NAMALWA (cell line): ENCODE measurements around the gene CCDC127.
"Not testable (repeated sequence)": the region's sequence is repeated elsewhere in the genome, so short reads cannot be mapped to it uniquely, and the experiment has no call there.

Source experiments
- DNase-seq: peaks from one replicate; pipeline ENCODE4 v3.0.0-alpha.2; 2015; ENCODE audit warnings: low spot score

The CCDC127 gene

GRCh38 chr5:172421-172820 lies 45.5 kb downstream of the CCDC127 start:
- DNase-seq = no peak

- DNase-seq = no peak
These were observed 46.1 kb downstream of the CCDC127 start for GRCh38 chr5:171801-172331.

GRCh38 chr5:170971-171800 lies 46.8 kb downstream of the CCDC127 start:
- no peak for DNase-seq

- no peak for DNase-seq
These were observed 48.2 kb downstream of the CCDC127 start for GRCh38 chr5:169728-170094.

- no peak for DNase-seq
These were observed 48.8 kb downstream of the CCDC127 start for GRCh38 chr5:169071-169727.

GRCh38 chr5:167982-168660 lies 49.8 kb downstream of the CCDC127 start:
- DNase-seq = no peak

GRCh38 chr5:167511-167910 lies 50.4 kb downstream of the CCDC127 start:
- DNase-seq = no peak

GRCh38 chr5:166441-167372 lies 51.2 kb downstream of the CCDC127 start:
- no peak for DNase-seq

- DNase-seq = not testable (repeated sequence)
These were observed 53.2 kb downstream of the CCDC127 start for GRCh38 chr5:164783-165182.

GRCh38 chr5:164244-164643 lies 53.7 kb downstream of the CCDC127 start:
- DNase-seq = peak; percentile 46

- no peak for DNase-seq
These were observed 54.1 kb downstream of the CCDC127 start for GRCh38 chr5:163841-164240.

GRCh38 chr5:163338-163620 lies 54.7 kb downstream of the CCDC127 start:
- DNase-seq = no peak

GRCh38 chr5:162565-163337 lies 55.2 kb downstream of the CCDC127 start:
- no peak for DNase-seq

- no peak for DNase-seq
These were observed 55.8 kb downstream of the CCDC127 start for GRCh38 chr5:162190-162564.

- DNase-seq = no peak
These were observed 56.2 kb downstream of the CCDC127 start for GRCh38 chr5:161803-162110.

- DNase-seq = no peak
These were observed 56.8 kb downstream of the CCDC127 start for GRCh38 chr5:160921-161802.

- DNase-seq = no peak
These were observed 57.8 kb downstream of the CCDC127 start for GRCh38 chr5:160173-160510.

GRCh38 chr5:159448-160172 lies 58.3 kb downstream of the CCDC127 start:
- DNase-seq = no peak

GRCh38 chr5:158807-159447 lies 59.0 kb downstream of the CCDC127 start:
- DNase-seq = no peak
